Pons (tissue), 1 donor: Measurements from ENCODE around the gene SMARCAL1.
"Not testable (repeated sequence)": the region's sequence is repeated elsewhere in the genome, so short reads cannot be mapped to it uniquely, and the experiment has no call there.

Experiments used
- DNase-seq: peaks from one replicate; pipeline ENCODE4 v3.0.0-alpha.2; 2016; ENCODE audit warnings: low spot score

The SMARCAL1 gene

GRCh38 chr2:216412022-216412999 lies at the start of gene SMARCAL1:
SMARCAL1 (plus strand) TSS chr2:216412484; CDS start chr2:216414705, 2,221 bp downstream.
- DNase-seq, result peak; percentile 98

GRCh38 chr2:216362730-216363129 lies 49.6 kb upstream of the SMARCAL1 start:
- no peak for DNase-seq

- DNase-seq, result no peak
Measured at GRCh38 chr2:216363221-216363620, 49.1 kb upstream of the SMARCAL1 start.

GRCh38 chr2:216365518-216365917 lies 46.8 kb upstream of the SMARCAL1 start:
- no peak for DNase-seq

- DNase-seq, result no peak
Measured at GRCh38 chr2:216366777-216367471, 45.4 kb upstream of the SMARCAL1 start.

- no peak for DNase-seq
Measured at GRCh38 chr2:216369821-216370220, 42.5 kb upstream of the SMARCAL1 start.

GRCh38 chr2:216370961-216371712 lies 41.1 kb upstream of the SMARCAL1 start:
- no peak for DNase-seq

GRCh38 chr2:216371721-216372702 lies 40.3 kb upstream of the SMARCAL1 start, which contains the start of gene MARCHF4:
MARCHF4 (minus strand) TSS chr2:216372483; CDS start chr2:216370260, 2,223 bp downstream.
- DNase-seq, result peak; percentile 20

GRCh38 chr2:216372761-216373291 lies 39.5 kb upstream of the SMARCAL1 start:
- no peak for DNase-seq

- no peak for DNase-seq
Measured at GRCh38 chr2:216373896-216374295, 38.4 kb upstream of the SMARCAL1 start.

GRCh38 chr2:216375286-216375685 lies 37.0 kb upstream of the SMARCAL1 start:
- no peak for DNase-seq

GRCh38 chr2:216379977-216380376 lies 32.3 kb upstream of the SMARCAL1 start:
- no peak for DNase-seq

GRCh38 chr2:216384409-216384808 lies 27.9 kb upstream of the SMARCAL1 start:
- not testable (repeated sequence) for DNase-seq

GRCh38 chr2:216385478-216385877 lies 26.8 kb upstream of the SMARCAL1 start:
- no peak for DNase-seq

- no peak for DNase-seq
Measured at GRCh38 chr2:216387262-216387661, 25.0 kb upstream of the SMARCAL1 start.

- DNase-seq, result no peak
Measured at GRCh38 chr2:216388046-216388884, 24.0 kb upstream of the SMARCAL1 start.

- no peak for DNase-seq
Measured at GRCh38 chr2:216389570-216389969, 22.7 kb upstream of the SMARCAL1 start.

GRCh38 chr2:216391401-216391800 lies 20.9 kb upstream of the SMARCAL1 start:
- DNase-seq, result no peak

GRCh38 chr2:216392018-216392562 lies 20.2 kb upstream of the SMARCAL1 start:
- no peak for DNase-seq
